K562 (cell line): ENCODE data around the gene UNC79. TPM values are rescaled to one million over a fixed set of nuclear protein-coding genes. Genes with fewer than 3 reads are reported as not detected.

Source experiments
- ATAC-seq: fragments of 200-7000 bp; cut with Tn5 transposase; 3 replicates; pipeline ENCODE4 v1.9.1; 2020; ENCODE audit warnings: moderate library complexity
- BruUV-seq: library from RNA; stranded (reverse); fragments of 400-500 nt; replicated peaks from 2 replicates; lab custom pipeline; 2021; lab: Mats Ljungman, UMichigan
- CTCF ChIA-PET: fragments of 300-600 bp; formaldehyde crosslinking; extraction: SDS; loops from one replicate; lab custom pipeline; 2021; ENCODE audit warnings: low intra/inter-chr PET ratio; lab: Yijun Ruan, JAX
- POLR2A ChIA-PET: fragments of 300-600, 350-650 bp; sonication (Branson Sonifier 250); formaldehyde crosslinking; extraction: SDS; loops from one replicate; lab custom pipeline; 2021; ENCODE audit warnings: antibody characterized with exemption, inconsistent platforms; lab: Yijun Ruan, JAX
- DNase-seq, 4 experiments: peaks; one replicate each; pipeline versions ENCODE4 v3.0.0 to v3.0.0-alpha.2; 2011 to 2018; ENCODE audit warnings: low spot score in 3 of 4, mixed read lengths in 3 of 4; ENCODE audit errors: extremely low read depth in 1 of 4
- FAIRE-seq: peaks from 2 replicates; lab custom pipeline; 2011; peaks lifted over from hg19 to GRCh38; lab: Jason Lieb, UNC
- H2AFZ ChIP-seq: 2 replicates; pipeline ENCODE4 v1.6.0; 2011; ENCODE audit warnings: low read depth, low read length, control low read depth, inconsistent platforms
- H3K27ac ChIP-seq: fragments of 200-600 bp; 3 replicates; pipeline ENCODE4 v1.8.0; 2011; ENCODE audit warnings: low read depth, mild to moderate bottlenecking, control low read depth, inconsistent platforms, low read length, moderate library complexity, mixed read lengths; ENCODE audit errors: extremely low read depth
- H3K27me3 ChIP-seq, 2 experiments: fragments of 300-600 bp in 1 of 2; 2 replicates in 1 of 2; 3 replicates in 1 of 2; pipeline versions ENCODE4 v1.6.0 to v1.8.0; 2011; ENCODE audit warnings: inconsistent platforms in 2 of 2, low read length in 2 of 2, mild to moderate bottlenecking in 1 of 2, mixed read lengths in 1 of 2, moderate library complexity in 1 of 2; ENCODE audit not compliant: control insufficient read depth in 2 of 2, insufficient read depth in 2 of 2
- H3K36me3 ChIP-seq: fragments of 300-600 bp; 3 replicates; pipeline ENCODE4 v1.8.0; 2011; ENCODE audit warnings: mild to moderate bottlenecking, low read length, inconsistent platforms; ENCODE audit not compliant: control insufficient read depth, insufficient read depth
- H3K4me1 ChIP-seq, 2 experiments: fragments of 200-600 bp in 1 of 2; replicated peaks in 1 of 2; 2 replicates in 1 of 2; 3 replicates in 1 of 2; pipeline versions ENCODE4 v1.5.1 to v1.8.0; 2011; ENCODE audit warnings: inconsistent platforms in 2 of 2, low read length in 2 of 2, mild to moderate bottlenecking in 1 of 2, mixed read lengths in 1 of 2, moderate library complexity in 1 of 2; ENCODE audit not compliant: control insufficient read depth in 2 of 2, insufficient read depth in 2 of 2
- H3K4me2 ChIP-seq: 2 replicates; pipeline ENCODE4 v1.6.1; 2011; ENCODE audit warnings: low read length, control low read depth, inconsistent platforms, mixed read lengths; ENCODE audit not compliant: insufficient read depth
- H3K4me3 ChIP-seq: fragments of 200-600 bp; sonication (generic), shearing (Covaris generic); 2 replicates; pipeline ENCODE4 v1.5.1; 2016; ENCODE audit warnings: control low read depth, inconsistent platforms
- H3K79me2 ChIP-seq: fragments of 200-600 bp; 3 replicates; pipeline ENCODE4 v1.8.0; 2011; ENCODE audit warnings: low read length, inconsistent platforms; ENCODE audit not compliant: control insufficient read depth, insufficient read depth
- H3K9ac ChIP-seq, 2 experiments: 2 replicates each; pipeline versions ENCODE4 v1.6.0 to v1.6.1; 2011; ENCODE audit warnings: low read depth in 2 of 2, low read length in 2 of 2, control low read depth in 1 of 2, inconsistent platforms in 1 of 2, mild to moderate bottlenecking in 1 of 2, mixed read lengths in 1 of 2; ENCODE audit not compliant: insufficient read depth in 1 of 2
- H3K9me1 ChIP-seq: one replicate; pipeline ENCODE4 v1.6.0; 2011; ENCODE audit warnings: inconsistent platforms, mild to moderate bottlenecking, low read length, moderate library complexity; ENCODE audit not compliant: control insufficient read depth, insufficient read depth
- H3K9me3 ChIP-seq: replicated peaks from 2 replicates; pipeline ENCODE4 v1.5.1; 2011; ENCODE audit warnings: low read depth, low read length, inconsistent platforms; ENCODE audit not compliant: control insufficient read depth, insufficient read depth
- H4K20me1 ChIP-seq: replicated peaks from 2 replicates; pipeline ENCODE4 v1.6.1; 2011; ENCODE audit warnings: low read length, inconsistent platforms, mixed read lengths; ENCODE audit not compliant: control insufficient read depth, insufficient read depth
- JUN ChIP-seq, 2 experiments: sonication (generic) in 1 of 2; formaldehyde crosslinking in 1 of 2; IDR thresholded peaks; 2 replicates each; pipeline versions ENCODE4 v1.6.1 to v1.8.0; 2012 to 2022; ENCODE audit warnings: borderline replicate concordance in 2 of 2, mild to moderate bottlenecking in 2 of 2, improper control_type of control experiment in 1 of 2, low read depth in 1 of 2, low read length in 1 of 2, missing genetic modification reagents in 1 of 2
- NR3C1 ChIP-seq: sonication (generic); formaldehyde crosslinking; IDR thresholded peaks from 2 replicates; pipeline ENCODE4 v1.8.1; 2022; ENCODE audit warnings: missing genetic modification reagents
- ZNF175 ChIP-seq: fragments of 200-800 bp; sonication (Bioruptor generic); IDR thresholded peaks from 2 replicates; pipeline ENCODE4 v1.6.1; 2016; ENCODE audit warnings: low read depth, mild to moderate bottlenecking, missing genetic modification characterization, missing compliant biosample characterization
- ZZZ3 ChIP-seq: fragments of 450-650 bp; IDR thresholded peaks from 2 replicates; pipeline ENCODE4 v1.6.1; 2016; ENCODE audit warnings: antibody characterized with exemption, mild to moderate bottlenecking, moderate library complexity
- WGBS: fragments of 100-300 bp; shearing (Covaris generic); methylation state at CpG from one replicate; pipeline ENCODE4 v1.1.6; 2016; ENCODE audit warnings: low coverage, mixed read lengths; ENCODE audit not compliant: insufficient coverage; ENCODE audit errors: missing lambda C conversion rate; 5-methylcytosine and 5-hydroxymethylcytosine counted together
- in situ Hi-C: fragments of 300-500 bp; cut with MboI; formaldehyde crosslinking; loops from 4 replicates; pipeline ENCODE4 v1.15.0; 2018; ENCODE audit warnings: inconsistent platforms, mixed read lengths
- intact Hi-C: fragments of 100-400 bp; cut with micrococcal nuclease; formaldehyde crosslinking; loops from 2 replicates; pipeline ENCODE4 v1.14.2; 2022
- polyA plus RNA-seq, 8 experiments: library from polyadenylated mRNA; depleted of rRNA in 4 of 8; stranded (reverse) in 5 of 8; unstranded in 3 of 8; fragments of >200 nt; fragmentation: Nextera tagmentation in 2 of 8; fragmentation: Illumina TruSeq in 1 of 8; extraction: Ambion mirVana in 2 of 8; extraction: Trizol in 1 of 8; gene quantifications; 2 replicates each; pipeline versions ENCODE4 v1.2.1 to v1.2.3, GENCODE V29; 2011 to 2014; ENCODE audit warnings: inconsistent platforms in 1 of 8, missing spikeins in 1 of 8
- total RNA-seq, 7 experiments: library from RNA; depleted of rRNA in 6 of 7; stranded (reverse); fragments of >200 nt in 6 of 7; fragmentation: Illumina TruSeq in 2 of 7; extraction: Trizol in 2 of 7; gene quantifications; 2 replicates each; pipeline versions ENCODE4 v1.2.1 to v1.2.3, GENCODE V29; 2011 to 2021; ENCODE audit warnings: low replicate concordance in 1 of 7
- TF ChIP-seq, protein P1 (sequence below): fragments of 250-450 bp; sonication (Bioruptor Pico); IDR thresholded peaks from 2 replicates; pipeline ENCODE4 v1.5.0; 2020; ENCODE audit warnings: mild to moderate bottlenecking, borderline replicate concordance
- TF ChIP-seq, protein P2 (sequence below), 3 experiments: fragments of 200-800 bp in 1 of 3; fragments of 250-450 bp in 1 of 3; fragments of 450-650 bp in 1 of 3; sonication (Bioruptor Pico) in 1 of 3; sonication (Bioruptor generic) in 1 of 3; formaldehyde crosslinking in 1 of 3; IDR thresholded peaks; 2 replicates each; pipeline versions ENCODE4 v1.6.1 to v1.8.0; 2016 to 2022; ENCODE audit warnings: mild to moderate bottlenecking in 2 of 3, missing genetic modification characterization in 2 of 3, missing compliant biosample characterization in 1 of 3, moderate library complexity in 1 of 3
- TF ChIP-seq, protein P3 (sequence below): fragments of 250-450 bp; sonication (Bioruptor Pico); IDR thresholded peaks from 2 replicates; pipeline ENCODE4 v1.4.0; 2020; ENCODE audit warnings: mild to moderate bottlenecking, moderate library complexity

UNC79 gene
- total and polyA plus RNA-seq, 9 of the 15 experiments (the other 6 are each of a cell fraction or from before 2014, with no cell fraction given) = under 0.01 to 0.04 (median 0.01) TPM; not detected in 6

DNA sequence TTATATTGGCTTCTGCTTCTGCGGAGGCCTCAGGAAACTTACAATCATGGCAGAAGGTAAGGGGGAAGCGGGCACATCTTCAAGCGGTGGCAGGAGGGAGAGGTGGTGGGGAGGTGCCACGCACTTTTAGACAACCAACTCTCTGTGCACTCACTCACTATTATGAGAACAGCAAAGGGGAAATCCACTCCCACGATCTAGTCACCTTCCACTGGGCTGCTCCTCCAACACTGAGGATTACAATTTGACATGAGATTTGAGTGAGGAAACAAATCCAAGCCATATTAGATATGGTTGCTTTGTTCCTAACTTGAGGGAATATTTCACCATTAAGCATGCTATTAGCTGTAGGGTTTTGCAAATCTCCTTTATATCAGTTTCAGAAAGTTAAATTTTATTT, 80.3 kb downstream of the UNC79 start:
- no peak overlapping the region for H3K9ac ChIP-seq
- 0% methylated on average over 2 of the region's 5 CpGs for WGBS
- TF ChIP-seq, protein P1, sequence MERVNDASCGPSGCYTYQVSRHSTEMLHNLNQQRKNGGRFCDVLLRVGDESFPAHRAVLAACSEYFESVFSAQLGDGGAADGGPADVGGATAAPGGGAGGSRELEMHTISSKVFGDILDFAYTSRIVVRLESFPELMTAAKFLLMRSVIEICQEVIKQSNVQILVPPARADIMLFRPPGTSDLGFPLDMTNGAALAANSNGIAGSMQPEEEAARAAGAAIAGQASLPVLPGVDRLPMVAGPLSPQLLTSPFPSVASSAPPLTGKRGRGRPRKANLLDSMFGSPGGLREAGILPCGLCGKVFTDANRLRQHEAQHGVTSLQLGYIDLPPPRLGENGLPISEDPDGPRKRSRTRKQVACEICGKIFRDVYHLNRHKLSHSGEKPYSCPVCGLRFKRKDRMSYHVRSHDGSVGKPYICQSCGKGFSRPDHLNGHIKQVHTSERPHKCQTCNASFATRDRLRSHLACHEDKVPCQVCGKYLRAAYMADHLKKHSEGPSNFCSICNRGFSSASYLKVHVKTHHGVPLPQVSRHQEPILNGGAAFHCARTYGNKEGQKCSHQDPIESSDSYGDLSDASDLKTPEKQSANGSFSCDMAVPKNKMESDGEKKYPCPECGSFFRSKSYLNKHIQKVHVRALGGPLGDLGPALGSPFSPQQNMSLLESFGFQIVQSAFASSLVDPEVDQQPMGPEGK = no peak
- TF ChIP-seq ZNF175 = no peak
- TF ChIP-seq, protein P2, sequence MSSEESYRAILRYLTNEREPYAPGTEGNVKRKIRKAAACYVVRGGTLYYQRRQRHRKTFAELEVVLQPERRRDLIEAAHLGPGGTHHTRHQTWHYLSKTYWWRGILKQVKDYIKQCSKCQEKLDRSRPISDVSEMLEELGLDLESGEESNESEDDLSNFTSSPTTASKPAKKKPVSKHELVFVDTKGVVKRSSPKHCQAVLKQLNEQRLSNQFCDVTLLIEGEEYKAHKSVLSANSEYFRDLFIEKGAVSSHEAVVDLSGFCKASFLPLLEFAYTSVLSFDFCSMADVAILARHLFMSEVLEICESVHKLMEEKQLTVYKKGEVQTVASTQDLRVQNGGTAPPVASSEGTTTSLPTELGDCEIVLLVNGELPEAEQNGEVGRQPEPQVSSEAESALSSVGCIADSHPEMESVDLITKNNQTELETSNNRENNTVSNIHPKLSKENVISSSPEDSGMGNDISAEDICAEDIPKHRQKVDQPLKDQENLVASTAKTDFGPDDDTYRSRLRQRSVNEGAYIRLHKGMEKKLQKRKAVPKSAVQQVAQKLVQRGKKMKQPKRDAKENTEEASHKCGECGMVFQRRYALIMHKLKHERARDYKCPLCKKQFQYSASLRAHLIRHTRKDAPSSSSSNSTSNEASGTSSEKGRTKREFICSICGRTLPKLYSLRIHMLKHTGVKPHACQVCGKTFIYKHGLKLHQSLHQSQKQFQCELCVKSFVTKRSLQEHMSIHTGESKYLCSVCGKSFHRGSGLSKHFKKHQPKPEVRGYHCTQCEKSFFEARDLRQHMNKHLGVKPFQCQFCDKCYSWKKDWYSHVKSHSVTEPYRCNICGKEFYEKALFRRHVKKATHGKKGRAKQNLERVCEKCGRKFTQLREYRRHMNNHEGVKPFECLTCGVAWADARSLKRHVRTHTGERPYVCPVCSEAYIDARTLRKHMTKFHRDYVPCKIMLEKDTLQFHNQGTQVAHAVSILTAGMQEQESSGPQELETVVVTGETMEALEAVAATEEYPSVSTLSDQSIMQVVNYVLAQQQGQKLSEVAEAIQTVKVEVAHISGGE (CRISPR knock-in tag; IDR thresholded peaks at IDR 0.05) = no peak
- TF ChIP-seq, protein P3, sequence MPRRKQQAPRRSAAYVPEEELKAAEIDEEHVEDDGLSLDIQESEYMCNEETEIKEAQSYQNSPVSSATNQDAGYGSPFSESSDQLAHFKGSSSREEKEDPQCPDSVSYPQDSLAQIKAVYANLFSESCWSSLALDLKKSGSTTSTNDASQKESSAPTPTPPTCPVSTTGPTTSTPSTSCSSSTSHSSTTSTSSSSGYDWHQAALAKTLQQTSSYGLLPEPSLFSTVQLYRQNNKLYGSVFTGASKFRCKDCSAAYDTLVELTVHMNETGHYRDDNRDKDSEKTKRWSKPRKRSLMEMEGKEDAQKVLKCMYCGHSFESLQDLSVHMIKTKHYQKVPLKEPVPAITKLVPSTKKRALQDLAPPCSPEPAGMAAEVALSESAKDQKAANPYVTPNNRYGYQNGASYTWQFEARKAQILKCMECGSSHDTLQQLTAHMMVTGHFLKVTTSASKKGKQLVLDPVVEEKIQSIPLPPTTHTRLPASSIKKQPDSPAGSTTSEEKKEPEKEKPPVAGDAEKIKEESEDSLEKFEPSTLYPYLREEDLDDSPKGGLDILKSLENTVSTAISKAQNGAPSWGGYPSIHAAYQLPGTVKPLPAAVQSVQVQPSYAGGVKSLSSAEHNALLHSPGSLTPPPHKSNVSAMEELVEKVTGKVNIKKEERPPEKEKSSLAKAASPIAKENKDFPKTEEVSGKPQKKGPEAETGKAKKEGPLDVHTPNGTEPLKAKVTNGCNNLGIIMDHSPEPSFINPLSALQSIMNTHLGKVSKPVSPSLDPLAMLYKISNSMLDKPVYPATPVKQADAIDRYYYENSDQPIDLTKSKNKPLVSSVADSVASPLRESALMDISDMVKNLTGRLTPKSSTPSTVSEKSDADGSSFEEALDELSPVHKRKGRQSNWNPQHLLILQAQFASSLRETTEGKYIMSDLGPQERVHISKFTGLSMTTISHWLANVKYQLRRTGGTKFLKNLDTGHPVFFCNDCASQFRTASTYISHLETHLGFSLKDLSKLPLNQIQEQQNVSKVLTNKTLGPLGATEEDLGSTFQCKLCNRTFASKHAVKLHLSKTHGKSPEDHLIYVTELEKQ (CRISPR knock-in tag) = no peak
- no peak for TF ChIP-seq ZZZ3
- TF ChIP-seq JUN (IDR thresholded peaks at IDR 0.05; ENCODE audit: borderline replicate concordance, low read depth, low read length) = no peak
- TF ChIP-seq JUN (CRISPR knock-in tag; IDR thresholded peaks at IDR 0.05; ENCODE audit: borderline replicate concordance) = no peak
- TF ChIP-seq NR3C1 (CRISPR knock-in tag) = no peak

More for the DNA sequence above, 80.3 kb downstream of the UNC79 start:
- Histone ChIP-seq H3K4me2 (no peak overlapping the region), H3K27me3 (no peaks in the 10 kb centered on the region), H3K79me2 (no peaks in the 10 kb centered on the region), H2AFZ (no peak overlapping the region), H3K27ac (no peak overlapping the region), H3K4me3 (no peak overlapping the region), H3K4me1 (no peaks in the 10 kb centered on the region), H4K20me1 (no peaks in the 10 kb centered on the region), H3K36me3 (no peaks in the 10 kb centered on the region), H3K9me3 (no peaks in the 10 kb centered on the region), H3K9me1 (no peaks in the 10 kb centered on the region)
- intact Hi-C loops (no loop called here), in situ Hi-C loops (no loop called here)
- CTCF ChIA-PET = no interaction called here
- POLR2A ChIA-PET = no interaction called here
- DNase-seq (no peak), ATAC-seq (no peak), FAIRE-seq (no peak)
- no TSS peak for BruUV-seq
